ENCODE measurements around the gene NFATC2.
"Not testable (repeated sequence)": the region's sequence is repeated elsewhere in the genome, so short reads cannot be mapped to it uniquely, and the experiment has no call there.

Gene NFATC2

GRCh38 chr20:51542571-51543421, at the start of gene NFATC2:
Gene NFATC2, minus strand, starts transcription at chr20:51542719. Its CDS starts 220 bp downstream, at chr20:51542499.
- FAIRE-seq: no peak

GRCh38 chr20:51591871-51592270, 49.4 kb upstream of the NFATC2 start:
- no peak for FAIRE-seq

GRCh38 chr20:51588762-51589161, 46.2 kb upstream of the NFATC2 start:
- FAIRE-seq: no peak

- FAIRE-seq: no peak
Measured at GRCh38 chr20:51587145-51587544, 44.6 kb upstream of the NFATC2 start.

- FAIRE-seq: no peak
Measured at GRCh38 chr20:51586005-51586440, 43.5 kb upstream of the NFATC2 start.

- no peak for FAIRE-seq
Measured at GRCh38 chr20:51585148-51585547, 42.6 kb upstream of the NFATC2 start.

- no peak for FAIRE-seq
Measured at GRCh38 chr20:51584737-51585136, 42.2 kb upstream of the NFATC2 start.

- no peak for FAIRE-seq
Measured at GRCh38 chr20:51584116-51584515, 41.6 kb upstream of the NFATC2 start.

- FAIRE-seq: no peak
Measured at GRCh38 chr20:51583499-51583898, 41.0 kb upstream of the NFATC2 start.

GRCh38 chr20:51583073-51583472, 40.6 kb upstream of the NFATC2 start:
- FAIRE-seq: no peak

- no peak for FAIRE-seq
Measured at GRCh38 chr20:51581571-51581970, 39.1 kb upstream of the NFATC2 start.

GRCh38 chr20:51579137-51579536, 36.6 kb upstream of the NFATC2 start:
- no peak for FAIRE-seq

GRCh38 chr20:51578145-51578459, 35.6 kb upstream of the NFATC2 start:
- FAIRE-seq: no peak

GRCh38 chr20:51577432-51578144, 35.1 kb upstream of the NFATC2 start:
- no peak for FAIRE-seq

GRCh38 chr20:51575486-51575885, 33.0 kb upstream of the NFATC2 start:
- no peak for FAIRE-seq

GRCh38 chr20:51574248-51575033, 31.9 kb upstream of the NFATC2 start:
- FAIRE-seq: no peak

- no peak for FAIRE-seq
Measured at GRCh38 chr20:51573576-51574243, 31.2 kb upstream of the NFATC2 start.

GRCh38 chr20:51571460-51571794, 28.9 kb upstream of the NFATC2 start:
- no peak for FAIRE-seq

GRCh38 chr20:51570739-51571459, 28.4 kb upstream of the NFATC2 start:
- FAIRE-seq: no peak

- FAIRE-seq: no peak
Measured at GRCh38 chr20:51569815-51570738, 27.6 kb upstream of the NFATC2 start.

- not testable (repeated sequence) for FAIRE-seq
Measured at GRCh38 chr20:51568533-51568932, 26.0 kb upstream of the NFATC2 start.
